HepG2 (cell line): Measurements from ENCODE around the gene SERPINA6. TPM values are rescaled to one million over a fixed set of nuclear protein-coding genes. Genes with fewer than 3 reads are reported as not detected.

Experiments used
- BCL6 ChIP-seq: IDR thresholded peaks from 2 replicates; pipeline ENCODE4 v1.6.1; 2016; ENCODE audit warnings: missing genetic modification reagents, missing compliant biosample characterization
- BHLHE40 ChIP-seq: IDR thresholded peaks from 2 replicates; pipeline ENCODE4 v1.6.1; 2011; ENCODE audit warnings: low read length, improper control_type of control experiment
- CEBPZ ChIP-seq: IDR thresholded peaks from 2 replicates; pipeline ENCODE4 v1.6.1; 2012; ENCODE audit warnings: low read length, improper control_type of control experiment
- HOXA7 ChIP-seq: sonication (generic); formaldehyde crosslinking; IDR thresholded peaks from 2 replicates; pipeline ENCODE4 v1.8.1; 2022; ENCODE audit warnings: mild to moderate bottlenecking, missing genetic modification reagents, moderate library complexity
- LCORL ChIP-seq, 2 experiments: fragments of 450-650 bp in 1 of 2; sonication (generic) in 1 of 2; formaldehyde crosslinking in 1 of 2; IDR thresholded peaks; 2 replicates each; pipeline versions ENCODE4 v1.5.0 to v1.6.1; 2017 to 2020; ENCODE audit warnings: antibody characterized with exemption in 1 of 2, missing genetic modification reagents in 1 of 2
- MIXL1 ChIP-seq: IDR thresholded peaks from 2 replicates; pipeline ENCODE4 v1.6.1; 2016
- PHF21A ChIP-seq: sonication (generic); formaldehyde crosslinking; IDR thresholded peaks from 2 replicates; pipeline ENCODE4 v1.5.0; 2020; ENCODE audit warnings: mild to moderate bottlenecking, missing genetic modification reagents
- POLR2AphosphoS5 ChIP-seq: IDR thresholded peaks from 2 replicates; pipeline ENCODE4 v1.6.1; 2012; ENCODE audit warnings: low read depth, low read length
- PRPF4 ChIP-seq: fragments of 200-400 bp; formaldehyde crosslinking; IDR thresholded peaks from 2 replicates; pipeline ENCODE4 v1.6.1; 2016; ENCODE audit warnings: low read length, low read depth; ENCODE audit not compliant: poor library complexity, severe bottlenecking
- RCOR2 ChIP-seq: IDR thresholded peaks from 2 replicates; pipeline ENCODE4 v1.6.1; 2016; ENCODE audit warnings: missing biosample characterization, missing genetic modification reagents
- TEAD2 ChIP-seq: sonication (generic); formaldehyde crosslinking; IDR thresholded peaks from 2 replicates; pipeline ENCODE4 v1.9.0; 2021; ENCODE audit warnings: missing genetic modification reagents
- TOE1 ChIP-seq: sonication (generic); formaldehyde crosslinking; IDR thresholded peaks from 2 replicates; pipeline ENCODE4 v1.4.0; 2020; ENCODE audit warnings: mild to moderate bottlenecking, missing genetic modification reagents
- UBTF ChIP-seq: sonication (generic); formaldehyde crosslinking; IDR thresholded peaks from 2 replicates; pipeline ENCODE4 v1.4.0; 2020; ENCODE audit warnings: mild to moderate bottlenecking, missing genetic modification reagents
- ZNF629 ChIP-seq: sonication (generic); formaldehyde crosslinking; conservative IDR thresholded peaks from 2 replicates; pipeline ENCODE4 v1.5.0; 2020; ENCODE audit warnings: missing genetic modification reagents
- ZNF740 ChIP-seq: sonication (generic); formaldehyde crosslinking; IDR thresholded peaks from 2 replicates; pipeline ENCODE4 v1.4.0; 2020; ENCODE audit warnings: missing genetic modification reagents
- ZSCAN29 ChIP-seq: sonication (generic); formaldehyde crosslinking; conservative IDR thresholded peaks from 2 replicates; pipeline ENCODE4 v1.4.0; 2020; ENCODE audit warnings: mild to moderate bottlenecking, missing genetic modification reagents
- polyA plus RNA-seq, 8 experiments: library from polyadenylated mRNA; depleted of rRNA in 3 of 8; stranded (reverse) in 7 of 8; unstranded in 1 of 8; fragments of >200 nt; fragmentation: Illumina TruSeq in 4 of 8; extraction: Trizol in 4 of 8; gene quantifications; 2 replicates each; pipeline versions ENCODE4 v1.2.1 to v1.2.3, GENCODE V29; 2011 to 2016; ENCODE audit warnings: low read depth in 4 of 8, missing spikeins in 1 of 8, mixed read lengths in 1 of 8; ENCODE audit not compliant: insufficient read depth in 1 of 8
- total RNA-seq, 5 experiments: library from RNA; depleted of rRNA; stranded (reverse); fragments of >200 nt; fragmentation: Illumina TruSeq; extraction: Trizol; gene quantifications; 2 replicates each; pipeline ENCODE4 v1.2.3, GENCODE V29; 2016; ENCODE audit warnings: low read depth in 1 of 5
- TF ChIP-seq, protein P1 (sequence below): sonication (generic); formaldehyde crosslinking; IDR thresholded peaks from 2 replicates; pipeline ENCODE4 v1.5.1; 2020; ENCODE audit warnings: mild to moderate bottlenecking, missing genetic modification reagents, borderline replicate concordance
- TF ChIP-seq, protein P2 (sequence below): IDR thresholded peaks from 2 replicates; pipeline ENCODE4 v1.6.1; 2012; ENCODE audit warnings: inconsistent platforms

The SERPINA6 gene
- total and polyA plus RNA-seq, 2 of the 13 experiments (the other 11 are each of a cell fraction or from before 2014, with no cell fraction given): 260 to 333 TPM

DNA sequence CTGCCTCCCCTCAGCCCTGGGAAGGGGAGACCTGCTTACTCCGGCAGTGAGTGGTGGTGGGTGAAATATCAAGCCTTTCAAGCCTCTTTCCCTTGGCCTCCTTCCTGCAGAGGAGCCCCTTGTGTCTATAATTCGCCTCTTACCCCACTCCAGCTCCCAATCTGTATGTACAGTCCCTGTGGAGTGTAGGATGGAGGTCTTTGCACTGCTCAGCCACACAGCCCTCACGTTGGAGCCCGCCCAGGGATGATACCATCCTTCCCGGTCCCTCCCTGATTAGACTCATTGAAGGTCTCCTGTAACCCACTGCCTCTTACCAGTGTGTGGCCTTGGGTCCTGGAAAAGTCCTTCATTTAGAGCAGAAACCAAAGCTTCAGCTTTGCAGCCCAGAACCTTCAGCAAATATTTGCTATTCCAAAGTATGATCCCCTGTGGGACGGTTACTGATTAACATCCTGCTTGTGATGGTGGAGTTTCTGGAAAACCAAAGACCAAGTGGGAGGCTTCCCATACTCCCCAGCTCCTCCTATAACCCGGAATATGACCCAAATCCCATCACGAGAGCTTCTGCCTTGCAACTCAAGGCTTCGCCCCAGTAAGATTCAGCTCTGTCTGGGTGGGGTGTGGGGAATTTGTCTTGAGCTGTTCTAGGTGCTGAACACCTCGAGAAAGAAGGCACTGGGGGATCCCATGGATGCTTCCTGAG, 30.1 kb downstream of the SERPINA6 start, which contains the start of gene SERPINA10 (continued):
- TF ChIP-seq, protein P1, sequence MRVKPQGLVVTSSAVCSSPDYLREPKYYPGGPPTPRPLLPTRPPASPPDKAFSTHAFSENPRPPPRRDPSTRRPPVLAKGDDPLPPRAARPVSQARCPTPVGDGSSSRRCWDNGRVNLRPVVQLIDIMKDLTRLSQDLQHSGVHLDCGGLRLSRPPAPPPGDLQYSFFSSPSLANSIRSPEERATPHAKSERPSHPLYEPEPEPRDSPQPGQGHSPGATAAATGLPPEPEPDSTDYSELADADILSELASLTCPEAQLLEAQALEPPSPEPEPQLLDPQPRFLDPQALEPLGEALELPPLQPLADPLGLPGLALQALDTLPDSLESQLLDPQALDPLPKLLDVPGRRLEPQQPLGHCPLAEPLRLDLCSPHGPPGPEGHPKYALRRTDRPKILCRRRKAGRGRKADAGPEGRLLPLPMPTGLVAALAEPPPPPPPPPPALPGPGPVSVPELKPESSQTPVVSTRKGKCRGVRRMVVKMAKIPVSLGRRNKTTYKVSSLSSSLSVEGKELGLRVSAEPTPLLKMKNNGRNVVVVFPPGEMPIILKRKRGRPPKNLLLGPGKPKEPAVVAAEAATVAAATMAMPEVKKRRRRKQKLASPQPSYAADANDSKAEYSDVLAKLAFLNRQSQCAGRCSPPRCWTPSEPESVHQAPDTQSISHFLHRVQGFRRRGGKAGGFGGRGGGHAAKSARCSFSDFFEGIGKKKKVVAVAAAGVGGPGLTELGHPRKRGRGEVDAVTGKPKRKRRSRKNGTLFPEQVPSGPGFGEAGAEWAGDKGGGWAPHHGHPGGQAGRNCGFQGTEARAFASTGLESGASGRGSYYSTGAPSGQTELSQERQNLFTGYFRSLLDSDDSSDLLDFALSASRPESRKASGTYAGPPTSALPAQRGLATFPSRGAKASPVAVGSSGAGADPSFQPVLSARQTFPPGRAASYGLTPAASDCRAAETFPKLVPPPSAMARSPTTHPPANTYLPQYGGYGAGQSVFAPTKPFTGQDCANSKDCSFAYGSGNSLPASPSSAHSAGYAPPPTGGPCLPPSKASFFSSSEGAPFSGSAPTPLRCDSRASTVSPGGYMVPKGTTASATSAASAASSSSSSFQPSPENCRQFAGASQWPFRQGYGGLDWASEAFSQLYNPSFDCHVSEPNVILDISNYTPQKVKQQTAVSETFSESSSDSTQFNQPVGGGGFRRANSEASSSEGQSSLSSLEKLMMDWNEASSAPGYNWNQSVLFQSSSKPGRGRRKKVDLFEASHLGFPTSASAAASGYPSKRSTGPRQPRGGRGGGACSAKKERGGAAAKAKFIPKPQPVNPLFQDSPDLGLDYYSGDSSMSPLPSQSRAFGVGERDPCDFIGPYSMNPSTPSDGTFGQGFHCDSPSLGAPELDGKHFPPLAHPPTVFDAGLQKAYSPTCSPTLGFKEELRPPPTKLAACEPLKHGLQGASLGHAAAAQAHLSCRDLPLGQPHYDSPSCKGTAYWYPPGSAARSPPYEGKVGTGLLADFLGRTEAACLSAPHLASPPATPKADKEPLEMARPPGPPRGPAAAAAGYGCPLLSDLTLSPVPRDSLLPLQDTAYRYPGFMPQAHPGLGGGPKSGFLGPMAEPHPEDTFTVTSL (CRISPR knock-in tag): peak; percentile 97; the same call in 1 of the 2 replicates
- TF ChIP-seq MIXL1 (CRISPR knock-in tag) (peak; percentile 75), HOXA7 (CRISPR knock-in tag) (no peak), BHLHE40 (0 out of 2 replicates have a peak, but pooled peaks have one; percentile 14), ZSCAN29 (peak; percentile 83), CEBPZ (no peak), ZNF629 (CRISPR knock-in tag) (no peak), TOE1 (CRISPR knock-in tag) (no peak), ZNF740 (no peak), POLR2AphosphoS5 (peak; percentile 93), PRPF4 (peak; percentile 32), PHF21A (peak; percentile 97), RCOR2 (peak; percentile 82), BCL6 (CRISPR knock-in tag) (peak; percentile 74), UBTF (CRISPR knock-in tag) (peak; percentile 85; the same call in 1 of the 2 replicates), LCORL (IDR thresholded peaks at IDR 0.05) (no peak), LCORL (CRISPR knock-in tag; IDR thresholded peaks at IDR 0.05) (peak; percentile 90), TEAD2 (CRISPR knock-in tag) (no peak)
- TF ChIP-seq, protein P2, sequence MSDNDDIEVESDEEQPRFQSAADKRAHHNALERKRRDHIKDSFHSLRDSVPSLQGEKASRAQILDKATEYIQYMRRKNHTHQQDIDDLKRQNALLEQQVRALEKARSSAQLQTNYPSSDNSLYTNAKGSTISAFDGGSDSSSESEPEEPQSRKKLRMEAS: peak; percentile 9; the same call in 1 of the 2 replicates
